GM10847 (cell line): Measurements from ENCODE around the gene CABYR.

Experiments used
- POLR2A ChIP-seq: IDR thresholded peaks from 2 replicates; pipeline ENCODE4 v1.6.1; 2011; ENCODE audit not compliant: insufficient read length; ENCODE audit errors: extremely low read depth

CABYR gene

DNA sequence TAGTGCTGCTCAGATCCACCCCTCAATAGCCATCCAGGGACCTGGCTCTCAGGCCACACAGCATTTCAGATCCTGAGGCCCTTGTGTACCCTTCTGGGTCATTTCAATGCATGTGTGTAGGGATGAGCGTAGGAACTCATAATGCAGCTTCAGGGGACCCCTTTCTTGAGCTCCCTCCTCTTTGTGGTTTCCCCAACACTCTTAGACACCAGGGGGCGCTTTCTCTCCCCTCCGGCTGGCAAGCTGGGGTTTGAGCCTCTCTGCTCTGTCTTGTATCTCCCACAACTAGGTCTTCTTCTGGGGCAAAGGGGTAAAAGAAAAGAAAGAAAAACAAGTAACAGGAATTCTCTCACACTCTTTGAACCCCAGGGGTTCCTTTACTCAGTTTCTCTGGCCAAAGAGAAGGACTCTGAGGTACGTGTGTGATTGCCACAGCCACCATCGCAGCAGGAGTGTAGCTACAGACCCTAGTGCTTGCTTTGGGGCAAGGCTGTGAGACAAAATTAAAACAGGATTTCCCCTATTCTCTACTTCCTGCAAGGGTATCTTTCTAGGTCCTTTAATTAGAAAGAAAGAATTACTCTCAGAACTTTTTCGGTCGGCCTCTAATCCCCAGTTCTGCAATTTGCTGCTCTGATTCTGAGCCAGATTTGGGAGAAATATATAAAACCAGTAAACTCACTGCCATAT lies 38.0 kb downstream of the CABYR start:
- TF ChIP-seq POLR2A: no peak

DNA sequence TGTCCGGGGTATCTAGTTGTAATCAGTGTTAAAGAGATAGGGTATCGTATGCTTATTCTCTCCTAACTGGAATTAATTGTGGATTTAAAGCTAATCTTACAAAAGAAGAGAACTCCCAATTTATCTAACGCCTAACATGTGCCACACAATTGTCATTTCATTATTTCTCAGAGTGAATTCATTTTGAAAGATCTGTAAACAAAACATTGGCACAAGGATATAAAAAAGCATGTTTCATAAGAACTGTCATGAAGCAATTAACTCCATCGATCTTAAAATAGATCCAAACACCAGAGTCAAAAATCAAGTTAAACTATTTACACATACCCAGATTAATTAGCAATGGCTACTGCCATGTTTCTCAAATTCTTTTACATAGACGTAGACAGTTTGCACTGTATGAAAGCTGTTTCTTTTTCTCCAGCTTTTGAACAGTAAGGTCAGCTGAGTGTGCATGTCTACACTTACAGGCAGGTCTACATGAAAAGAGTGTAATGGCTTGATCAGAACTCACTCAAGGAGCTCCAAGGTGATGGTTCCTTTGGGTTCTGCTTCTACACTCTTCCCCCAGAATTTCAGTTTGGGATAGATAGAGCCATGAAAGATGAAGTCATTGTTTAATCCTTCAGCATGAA lies 38.8 kb downstream of the CABYR start:
- no peak for TF ChIP-seq POLR2A

- TF ChIP-seq POLR2A: no peak
Measured at GRCh38 chr18:24180048-24180447, 41.2 kb downstream of the CABYR start.

GRCh38 chr18:24181806-24182205 lies 42.9 kb downstream of the CABYR start:
- no peak for TF ChIP-seq POLR2A

GRCh38 chr18:24185805-24186204 lies 46.9 kb downstream of the CABYR start:
- TF ChIP-seq POLR2A: no peak

DNA sequence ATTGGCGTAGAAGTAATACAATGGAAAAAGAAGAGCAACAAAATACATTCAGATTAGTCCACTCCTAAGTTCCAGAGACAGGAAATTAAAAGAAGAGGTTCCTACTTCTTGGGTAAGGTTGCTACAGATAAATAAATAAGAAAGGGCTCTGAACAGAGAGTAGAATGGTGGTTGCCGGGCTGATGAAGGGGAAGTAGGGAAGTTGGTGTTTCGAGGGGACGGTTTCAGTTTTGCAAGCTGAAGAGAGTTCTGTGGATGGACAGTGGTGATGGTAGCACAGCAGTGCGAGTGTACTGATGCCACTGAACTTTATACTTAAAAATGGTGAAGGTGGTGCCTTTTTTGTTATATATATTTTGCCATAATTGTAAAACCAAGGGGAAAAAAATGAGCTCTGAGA lies 48.2 kb downstream of the CABYR start:
- TF ChIP-seq POLR2A: no peak

- TF ChIP-seq POLR2A: no peak
Measured at GRCh38 chr18:24187689-24188088, 48.8 kb downstream of the CABYR start.

DNA sequence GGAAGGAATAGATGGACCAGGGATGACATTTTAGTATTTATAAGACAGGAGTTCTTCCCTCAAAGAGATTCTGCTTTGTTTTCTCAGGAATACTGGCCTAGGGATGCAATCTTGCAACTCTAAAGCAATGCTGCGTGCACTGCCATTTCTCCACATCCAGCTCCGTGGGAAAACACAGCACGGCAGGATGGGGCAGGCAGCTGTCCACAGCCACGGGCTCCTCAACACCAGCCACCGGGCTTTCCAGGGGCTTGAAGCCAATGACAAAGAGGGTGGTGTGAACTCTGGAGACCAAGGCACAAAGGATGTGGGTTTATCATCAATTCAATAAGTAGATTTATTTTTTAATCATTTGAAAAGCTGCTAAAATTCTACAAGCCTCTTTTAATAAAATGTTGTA lies 49.3 kb downstream of the CABYR start:
- no peak for TF ChIP-seq POLR2A

GRCh38 chr18:24189007-24189528 lies 50.2 kb downstream of the CABYR start:
- no peak for TF ChIP-seq POLR2A

- TF ChIP-seq POLR2A: no peak
Measured at GRCh38 chr18:24189664-24190346, 50.9 kb downstream of the CABYR start.

- TF ChIP-seq POLR2A: no peak
Measured at GRCh38 chr18:24190590-24190989, 51.7 kb downstream of the CABYR start.

DNA sequence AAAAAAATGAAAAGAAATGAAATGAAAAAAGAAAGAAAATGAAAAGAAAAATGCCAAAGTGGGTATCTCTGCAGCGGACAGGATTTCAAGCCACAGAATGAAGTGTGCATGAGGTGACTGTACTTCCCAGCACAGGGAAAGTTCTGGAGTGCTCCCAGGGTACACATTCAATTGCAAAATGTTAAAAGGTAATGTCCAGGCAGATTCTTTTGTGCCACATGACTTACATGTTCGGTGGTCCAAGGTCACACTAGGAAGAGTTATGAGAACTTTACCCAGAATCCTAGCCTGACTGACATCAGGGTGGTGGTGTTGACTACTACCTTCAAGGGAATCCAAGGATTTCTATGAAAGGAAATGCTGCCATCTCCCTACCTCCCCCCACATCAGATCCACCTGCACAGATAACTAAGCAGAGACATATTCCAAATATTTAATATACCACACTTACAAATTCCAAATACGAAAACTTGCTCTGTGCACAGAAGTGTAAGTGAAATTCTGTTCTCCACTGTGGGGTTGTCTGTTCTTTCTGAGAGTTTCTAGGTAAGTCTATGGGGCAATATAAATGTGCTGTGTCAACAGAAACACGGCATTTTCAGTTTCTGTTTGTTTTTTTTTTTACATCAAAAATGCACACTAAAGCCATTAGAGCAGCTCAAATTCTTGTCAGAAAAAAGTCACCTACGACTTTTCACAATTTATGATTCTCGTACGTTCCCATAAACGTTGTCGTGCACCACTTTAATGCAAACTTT lies 56.6 kb downstream of the CABYR start:
- no peak for TF ChIP-seq POLR2A

DNA sequence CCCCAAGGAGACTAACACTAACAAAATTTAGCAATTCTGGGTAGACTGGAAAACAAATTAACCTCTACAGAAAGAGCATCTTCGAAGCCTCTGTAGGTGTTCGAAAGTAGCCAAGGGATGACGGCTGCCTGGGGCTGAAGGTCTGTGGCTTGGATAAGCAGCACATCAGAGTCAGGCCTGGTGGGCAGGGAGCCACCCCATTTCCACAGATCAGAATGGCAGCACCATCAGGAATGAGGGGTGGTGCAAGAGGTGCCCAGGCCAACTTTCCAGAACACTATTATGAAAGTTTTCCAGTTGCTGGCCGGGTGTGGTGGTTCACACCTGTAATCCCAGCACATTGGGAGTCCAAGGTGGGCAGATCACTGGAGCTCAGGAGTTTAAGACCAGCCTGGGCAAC lies 57.9 kb downstream of the CABYR start:
- no peak for TF ChIP-seq POLR2A

GRCh38 chr18:24197412-24197811 lies 58.5 kb downstream of the CABYR start:
- TF ChIP-seq POLR2A: no peak

GRCh38 chr18:24198461-24198860 lies 59.6 kb downstream of the CABYR start:
- no peak for TF ChIP-seq POLR2A
